PC-3 (cell line): ENCODE measurements around the gene TMPRSS13.

Experiments
- EZH2phosphoT487 ChIP-seq: fragments of 300-600 bp; sonication (generic); IDR thresholded peaks from 2 replicates; pipeline ENCODE4 v1.6.1; 2018; ENCODE audit warnings: mild to moderate bottlenecking, antibody characterized with exemption, low read length, borderline replicate concordance
- TF ChIP-seq, protein P1 (sequence below): fragments of 300-600 bp; sonication (generic); conservative IDR thresholded peaks from 2 replicates; pipeline ENCODE4 v1.5.1; 2017; ENCODE audit warnings: antibody characterized with exemption, low read depth, mild to moderate bottlenecking, low read length

DNA sequence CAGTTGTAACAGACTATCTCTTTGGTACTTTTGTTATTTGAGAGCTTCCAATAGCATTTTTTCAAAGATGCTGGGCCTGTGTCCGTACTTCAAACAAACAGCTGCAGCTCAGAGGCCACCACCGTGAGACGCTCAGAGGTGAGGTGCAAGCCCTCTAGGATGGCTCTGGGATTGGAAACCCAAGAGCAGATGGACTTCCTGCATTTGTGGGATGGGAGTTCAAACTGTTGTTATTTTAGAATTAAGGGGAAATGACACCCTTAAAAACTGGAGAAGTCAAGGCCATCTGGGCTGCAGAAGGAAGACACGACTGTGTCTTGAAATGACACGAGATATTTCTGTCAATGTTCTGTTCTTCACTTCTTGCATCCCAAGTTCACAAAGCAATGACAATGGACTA is 47.8 kb upstream of the TMPRSS13 start:
- TF ChIP-seq, protein P1, sequence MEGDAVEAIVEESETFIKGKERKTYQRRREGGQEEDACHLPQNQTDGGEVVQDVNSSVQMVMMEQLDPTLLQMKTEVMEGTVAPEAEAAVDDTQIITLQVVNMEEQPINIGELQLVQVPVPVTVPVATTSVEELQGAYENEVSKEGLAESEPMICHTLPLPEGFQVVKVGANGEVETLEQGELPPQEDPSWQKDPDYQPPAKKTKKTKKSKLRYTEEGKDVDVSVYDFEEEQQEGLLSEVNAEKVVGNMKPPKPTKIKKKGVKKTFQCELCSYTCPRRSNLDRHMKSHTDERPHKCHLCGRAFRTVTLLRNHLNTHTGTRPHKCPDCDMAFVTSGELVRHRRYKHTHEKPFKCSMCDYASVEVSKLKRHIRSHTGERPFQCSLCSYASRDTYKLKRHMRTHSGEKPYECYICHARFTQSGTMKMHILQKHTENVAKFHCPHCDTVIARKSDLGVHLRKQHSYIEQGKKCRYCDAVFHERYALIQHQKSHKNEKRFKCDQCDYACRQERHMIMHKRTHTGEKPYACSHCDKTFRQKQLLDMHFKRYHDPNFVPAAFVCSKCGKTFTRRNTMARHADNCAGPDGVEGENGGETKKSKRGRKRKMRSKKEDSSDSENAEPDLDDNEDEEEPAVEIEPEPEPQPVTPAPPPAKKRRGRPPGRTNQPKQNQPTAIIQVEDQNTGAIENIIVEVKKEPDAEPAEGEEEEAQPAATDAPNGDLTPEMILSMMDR = no peak
- TF ChIP-seq EZH2phosphoT487 = no peak
